Measurements from ENCODE around the gene THOC2.

The THOC2 gene

DNA sequence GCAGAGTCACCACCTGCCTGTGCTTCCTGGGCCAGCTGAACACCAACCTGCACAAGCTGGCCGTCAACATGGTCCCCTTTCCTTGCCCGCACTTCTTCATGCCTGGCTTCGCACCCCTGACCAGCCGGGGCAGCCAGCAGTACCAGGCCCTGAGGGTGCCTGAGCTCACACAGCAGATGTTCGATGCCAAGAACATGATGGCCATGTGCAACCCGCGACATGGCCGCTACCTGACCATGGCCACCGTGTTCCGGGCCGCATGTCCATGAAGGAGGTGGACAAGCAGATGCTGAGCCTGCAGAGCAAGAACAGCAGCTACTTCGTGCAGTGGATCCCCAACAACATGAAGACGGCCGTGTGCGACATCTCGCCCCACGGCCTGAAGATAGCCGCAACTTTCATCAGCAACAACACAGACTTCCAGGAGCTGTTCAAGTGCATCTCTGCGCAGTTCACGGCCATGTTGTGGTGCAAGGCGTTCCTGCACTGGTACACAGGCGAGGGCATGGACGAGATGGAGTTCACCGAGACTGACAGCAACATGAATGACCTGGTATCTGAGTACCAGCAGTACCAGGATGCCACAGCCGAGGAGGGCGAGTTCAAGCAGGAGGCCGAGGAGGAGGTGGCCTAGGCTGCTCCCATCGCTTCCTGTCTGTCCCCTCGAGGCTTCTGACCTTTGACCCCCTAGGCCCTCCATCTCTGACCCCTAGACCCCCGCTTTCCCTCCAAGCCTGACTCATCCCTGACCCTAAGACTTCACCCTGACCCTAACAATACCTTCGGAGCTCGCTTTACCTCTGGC, 170.3 kb downstream of the THOC2 start:
- Histone ChIP-seq H3K27me3 (ENCODE audit: low read depth, low read length) (no peaks in the 10 kb centered on the region), H3K4me2 (ENCODE audit: low read length) (no peak overlapping the region), H2AFZ (ENCODE audit: low read depth, low read length) (no peak overlapping the region), H3K9me3 (ENCODE audit: insufficient read depth, low read length) (no peaks in the 10 kb centered on the region), H3K4me3 (ENCODE audit: low read length) (no peak overlapping the region), H3K36me3 (replicated peaks; ENCODE audit: low read depth, low read length) (no peaks in the 10 kb centered on the region), H4K20me1 (ENCODE audit: insufficient read depth, low read length) (no peaks in the 10 kb centered on the region), H3K27ac (ENCODE audit: low read length) (no peak overlapping the region), H3K9ac (ENCODE audit: low read length) (no peak overlapping the region), H3K79me2 (ENCODE audit: low read length) (no peaks in the 10 kb centered on the region), H3K4me1 (ENCODE audit: low read length) (no peaks in the 10 kb centered on the region)
- TF ChIP-seq, protein P1, sequence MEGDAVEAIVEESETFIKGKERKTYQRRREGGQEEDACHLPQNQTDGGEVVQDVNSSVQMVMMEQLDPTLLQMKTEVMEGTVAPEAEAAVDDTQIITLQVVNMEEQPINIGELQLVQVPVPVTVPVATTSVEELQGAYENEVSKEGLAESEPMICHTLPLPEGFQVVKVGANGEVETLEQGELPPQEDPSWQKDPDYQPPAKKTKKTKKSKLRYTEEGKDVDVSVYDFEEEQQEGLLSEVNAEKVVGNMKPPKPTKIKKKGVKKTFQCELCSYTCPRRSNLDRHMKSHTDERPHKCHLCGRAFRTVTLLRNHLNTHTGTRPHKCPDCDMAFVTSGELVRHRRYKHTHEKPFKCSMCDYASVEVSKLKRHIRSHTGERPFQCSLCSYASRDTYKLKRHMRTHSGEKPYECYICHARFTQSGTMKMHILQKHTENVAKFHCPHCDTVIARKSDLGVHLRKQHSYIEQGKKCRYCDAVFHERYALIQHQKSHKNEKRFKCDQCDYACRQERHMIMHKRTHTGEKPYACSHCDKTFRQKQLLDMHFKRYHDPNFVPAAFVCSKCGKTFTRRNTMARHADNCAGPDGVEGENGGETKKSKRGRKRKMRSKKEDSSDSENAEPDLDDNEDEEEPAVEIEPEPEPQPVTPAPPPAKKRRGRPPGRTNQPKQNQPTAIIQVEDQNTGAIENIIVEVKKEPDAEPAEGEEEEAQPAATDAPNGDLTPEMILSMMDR (IDR thresholded peaks at IDR 0.05; ENCODE audit: low read depth, low read length): no peak
- no peak for TF ChIP-seq EZH2phosphoT487 (IDR thresholded peaks at IDR 0.05; ENCODE audit: low read depth)

DNA sequence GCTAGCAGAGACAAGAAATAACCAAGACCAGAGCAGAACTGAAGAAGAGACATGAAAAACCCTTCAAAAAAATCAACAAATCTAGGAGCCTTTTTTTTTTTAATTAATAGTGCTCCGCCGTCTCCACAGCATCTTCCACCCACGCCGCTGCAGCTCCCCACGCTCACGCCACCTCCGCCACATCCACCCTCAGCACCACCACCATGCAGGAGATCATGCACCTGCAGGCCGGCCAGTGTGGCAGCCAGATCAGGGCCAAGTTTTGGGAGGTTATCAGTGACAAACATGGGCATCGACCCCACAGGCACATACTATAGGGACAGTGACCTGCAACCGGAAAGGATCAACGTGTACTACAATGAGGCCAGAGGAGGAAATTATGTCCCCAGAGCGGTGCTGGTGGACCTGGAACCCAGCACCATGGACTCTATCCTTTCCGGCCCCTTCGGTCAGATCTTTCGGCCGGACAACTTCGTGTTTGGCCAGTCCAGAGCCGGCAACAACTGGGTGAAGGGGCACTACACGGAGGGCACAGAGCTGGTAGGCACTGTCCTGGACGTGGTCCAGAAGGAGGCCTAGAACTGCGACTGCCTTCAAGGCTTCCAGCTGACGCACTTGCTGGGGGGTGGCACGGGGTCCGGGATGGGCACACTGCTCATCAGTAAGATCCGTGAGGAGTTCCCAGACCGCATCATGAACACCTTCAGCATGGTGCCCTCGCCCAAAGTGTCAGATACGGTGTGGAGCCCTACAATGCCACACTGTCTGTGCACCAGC, 171.2 kb downstream of the THOC2 start:
- no peaks in the 10 kb centered on the region for H4K20me1 ChIP-seq (ENCODE audit: insufficient read depth, low read length)
- H3K9me3 ChIP-seq (ENCODE audit: insufficient read depth, low read length): no peaks in the 10 kb centered on the region
- H3K4me3 ChIP-seq (ENCODE audit: low read length): no peak overlapping the region
- H3K27me3 ChIP-seq (ENCODE audit: low read depth, low read length): no peaks in the 10 kb centered on the region
- H3K79me2 ChIP-seq (ENCODE audit: low read length): no peaks in the 10 kb centered on the region
- H3K27ac ChIP-seq (ENCODE audit: low read length): no peak overlapping the region
- H2AFZ ChIP-seq (ENCODE audit: low read depth, low read length): no peak overlapping the region
- TF ChIP-seq, protein P1 (IDR thresholded peaks at IDR 0.05; ENCODE audit: low read depth, low read length): no peak
- no peak for TF ChIP-seq EZH2phosphoT487 (IDR thresholded peaks at IDR 0.05; ENCODE audit: low read depth)
- H3K4me2 ChIP-seq (ENCODE audit: low read length): no peak overlapping the region
- H3K36me3 ChIP-seq (replicated peaks; ENCODE audit: low read depth, low read length): no peaks in the 10 kb centered on the region
- no peaks in the 10 kb centered on the region for H3K4me1 ChIP-seq (ENCODE audit: low read length)
- H3K9ac ChIP-seq (ENCODE audit: low read length): no peak overlapping the region

DNA sequence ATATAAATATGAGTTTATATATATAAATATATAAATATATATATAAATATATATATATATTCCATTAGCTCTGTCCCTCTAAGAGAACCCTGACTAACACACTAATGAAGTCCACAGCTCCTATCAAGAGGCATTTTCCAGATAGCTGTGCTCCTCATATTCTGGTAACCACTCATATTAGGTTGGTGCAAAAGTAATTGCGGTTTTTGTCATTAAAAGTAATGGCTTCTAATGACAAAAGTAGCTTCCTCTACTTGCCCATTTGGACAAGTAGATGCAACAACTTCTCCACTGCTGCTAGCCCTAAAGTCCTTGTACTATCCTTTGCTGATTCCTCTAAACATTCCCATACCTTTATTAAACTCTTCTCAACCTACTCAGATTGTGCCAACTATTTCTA, 182.0 kb downstream of the THOC2 start:
- no peak overlapping the region for H3K4me3 ChIP-seq (ENCODE audit: low read length)
- no peak overlapping the region for H3K4me2 ChIP-seq (ENCODE audit: low read length)
- no peak overlapping the region for H3K27ac ChIP-seq (ENCODE audit: low read length)
- no peak overlapping the region for H2AFZ ChIP-seq (ENCODE audit: low read depth, low read length)
- no peaks in the 10 kb centered on the region for H4K20me1 ChIP-seq (ENCODE audit: insufficient read depth, low read length)
- H3K27me3 ChIP-seq (ENCODE audit: low read depth, low read length): no peaks in the 10 kb centered on the region
- no peaks in the 10 kb centered on the region for H3K9me3 ChIP-seq (ENCODE audit: insufficient read depth, low read length)
- TF ChIP-seq EZH2phosphoT487 (IDR thresholded peaks at IDR 0.05; ENCODE audit: low read depth): no peak
- TF ChIP-seq, protein P1 (IDR thresholded peaks at IDR 0.05; ENCODE audit: low read depth, low read length): no peak
- no peaks in the 10 kb centered on the region for H3K79me2 ChIP-seq (ENCODE audit: low read length)
- no peaks in the 10 kb centered on the region for H3K36me3 ChIP-seq (replicated peaks; ENCODE audit: low read depth, low read length)
- H3K9ac ChIP-seq (ENCODE audit: low read length): no peak overlapping the region
- no peaks in the 10 kb centered on the region for H3K4me1 ChIP-seq (ENCODE audit: low read length)
